Activated CD4-positive, alpha-beta T cell treated with anti-CD3 and anti-CD28 coated beads for 24 hours (primary cell): Measurements from ENCODE around the gene LTC4S.
"Not testable (repeated sequence)": the region's sequence is repeated elsewhere in the genome, so short reads cannot be mapped to it uniquely, and the experiment has no call there.

Experiments used
- DNase-seq, 2 donors: peaks; one replicate each; pipeline ENCODE4 v3.0.0-alpha.2; 2020; ENCODE audit warnings: low read depth in 2 of 2

Gene LTC4S

GRCh38 chr5:179769271-179769670 is 24.5 kb upstream of the LTC4S start:
- no peak for DNase-seq

DNA sequence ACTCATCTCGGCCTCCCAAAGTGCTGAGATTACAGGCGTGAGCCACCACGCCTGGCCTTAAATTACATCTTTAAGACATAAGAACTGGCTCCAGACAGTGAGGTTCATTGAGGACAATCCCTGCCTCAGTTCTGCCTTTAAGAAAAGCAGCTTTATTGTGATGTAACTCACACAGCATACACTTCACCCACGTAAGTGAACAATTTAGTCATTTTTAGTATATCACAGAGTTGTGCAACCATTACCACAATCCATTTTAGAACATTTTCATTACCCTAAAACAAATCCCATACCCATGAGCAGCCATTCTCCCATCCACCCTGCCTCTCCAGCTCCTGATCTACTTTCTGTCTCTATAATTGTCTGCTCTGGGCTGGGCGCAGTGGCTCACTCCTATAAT is 24.0 kb upstream of the LTC4S start:
- no peak for DNase-seq

DNA sequence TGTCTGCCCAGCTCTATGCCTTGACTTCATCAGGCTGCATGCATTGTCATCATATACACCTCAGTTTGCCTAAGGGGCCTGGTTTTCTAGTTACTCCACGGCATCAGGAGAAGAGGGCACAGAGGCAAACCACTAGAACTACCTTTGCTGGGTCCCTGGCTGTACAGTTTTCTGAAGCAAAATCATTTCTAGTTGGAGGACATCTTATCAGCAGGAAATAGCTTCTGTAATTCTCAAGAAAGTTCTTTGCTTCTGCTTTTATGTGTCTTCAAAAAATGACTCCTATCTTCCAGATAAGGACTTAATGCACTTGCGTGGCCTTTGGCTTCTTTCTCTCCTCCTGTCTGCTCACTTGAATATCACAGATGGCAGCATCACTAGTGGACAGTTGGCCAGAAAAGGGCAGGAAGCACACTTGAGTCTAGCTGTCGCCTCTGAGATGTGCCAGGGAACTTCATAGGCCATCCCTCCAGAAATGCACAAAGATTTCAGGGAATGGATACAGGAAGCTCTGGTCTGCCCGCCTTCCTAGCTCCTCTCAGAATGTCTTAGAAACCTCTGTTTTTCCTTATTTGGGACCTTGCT is 22.4 kb upstream of the LTC4S start:
- DNase-seq: no peak

- no peak for DNase-seq
These were observed 21.4 kb upstream of the LTC4S start for GRCh38 chr5:179772351-179772750.

GRCh38 chr5:179773686-179774040 is 20.1 kb upstream of the LTC4S start:
- no peak for DNase-seq

DNA sequence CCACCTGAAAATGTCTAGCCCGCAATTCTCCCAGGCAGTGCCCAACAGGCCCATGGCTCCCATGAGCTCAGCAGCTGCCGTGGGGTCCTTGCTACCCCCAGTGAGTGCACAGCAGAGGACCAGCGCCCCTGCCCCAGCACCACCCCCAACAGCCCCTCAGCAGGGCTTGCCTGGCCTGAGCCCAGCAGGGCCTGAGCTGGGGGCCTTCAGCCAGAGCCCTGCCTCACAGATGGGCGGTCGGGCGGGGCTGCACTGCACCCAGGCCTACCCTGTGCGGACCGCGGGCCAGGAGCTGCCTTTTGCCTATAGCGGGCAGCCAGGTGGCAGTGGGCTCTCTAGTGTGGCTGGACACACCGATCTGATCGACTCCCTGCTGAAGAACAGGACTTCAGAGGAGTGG is 19.3 kb upstream of the LTC4S start:
- no peak for DNase-seq

- DNase-seq: no peak
These were observed 17.3 kb upstream of the LTC4S start for GRCh38 chr5:179776411-179776938.

DNA sequence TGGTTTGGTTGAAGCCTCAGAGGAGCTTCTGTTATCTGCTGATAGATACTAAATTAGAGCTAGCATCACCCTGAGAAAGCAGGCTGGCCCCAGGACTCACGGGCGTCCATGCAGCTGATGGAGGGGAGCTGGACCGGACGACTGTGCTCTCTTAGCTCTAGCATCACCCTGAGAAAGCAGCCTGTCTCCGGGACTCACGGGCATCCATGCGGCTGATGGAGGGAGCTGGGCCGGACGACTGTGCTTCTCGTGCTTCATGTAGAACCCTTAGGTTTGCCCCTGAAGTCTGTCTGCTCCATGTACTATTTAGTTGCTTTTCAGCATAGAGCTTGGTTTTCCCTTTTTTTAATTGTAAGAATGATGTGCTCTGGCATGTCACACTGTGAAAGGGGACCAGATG is 16.3 kb upstream of the LTC4S start:
- DNase-seq: no peak

DNA sequence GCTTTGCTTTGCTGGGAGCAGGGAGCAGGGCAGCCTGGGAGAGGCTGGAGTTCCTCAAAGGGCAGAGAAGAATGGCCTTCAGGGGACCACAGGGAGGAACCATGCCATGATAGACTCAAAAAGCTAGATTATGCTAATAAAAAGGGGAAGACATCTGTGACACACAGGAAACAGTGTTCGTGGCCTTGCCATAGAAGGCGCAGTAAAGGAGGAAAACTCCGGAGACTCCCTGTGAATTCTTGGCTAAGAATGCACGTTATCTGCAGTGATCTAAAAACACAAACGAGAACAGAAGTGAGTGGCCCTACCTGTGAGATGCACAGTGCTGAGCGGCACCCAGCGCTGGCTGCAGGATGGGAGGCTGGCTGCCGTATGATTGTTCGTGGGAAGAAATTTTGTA is 15.9 kb upstream of the LTC4S start:
- DNase-seq: no peak

DNA sequence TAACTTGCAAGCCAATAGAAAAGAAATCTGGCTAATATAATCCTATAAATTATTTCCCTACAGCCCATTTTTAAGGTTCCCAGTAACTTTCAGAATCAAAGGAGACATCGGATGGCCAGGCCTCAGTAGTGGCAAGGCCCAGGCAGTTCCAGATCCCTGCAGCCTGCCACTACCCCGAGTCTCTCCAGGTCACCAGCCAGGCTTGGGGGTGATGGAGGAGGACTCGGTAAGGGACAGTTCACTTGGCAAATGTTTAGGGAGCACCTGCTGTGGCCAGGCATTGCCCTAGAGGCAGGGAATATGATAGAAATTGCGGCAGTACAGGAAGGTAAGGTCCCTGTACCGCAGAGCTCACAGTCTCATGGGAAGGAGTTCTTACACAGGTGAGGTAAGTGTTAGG is 15.2 kb upstream of the LTC4S start:
- no peak for DNase-seq

DNA sequence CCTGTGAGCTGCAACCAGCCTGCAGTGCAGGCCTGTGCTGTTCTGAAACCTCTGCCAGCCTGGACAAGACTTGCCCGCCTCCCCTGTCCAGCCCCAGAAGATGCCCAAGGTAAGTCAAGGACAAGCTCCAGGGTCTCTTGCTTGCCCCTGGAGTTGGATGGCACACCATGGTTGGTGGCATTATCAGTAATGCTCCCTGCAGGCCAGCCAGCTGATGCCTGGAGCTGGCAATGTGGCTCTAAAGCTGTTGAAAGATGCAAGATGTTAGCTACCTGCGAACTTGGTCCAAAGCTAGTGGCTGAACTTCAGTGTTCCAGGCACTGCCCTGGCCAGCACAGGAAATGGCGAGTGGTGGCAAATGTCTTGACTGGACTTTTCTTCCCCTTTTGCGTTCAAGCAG is 14.0 kb upstream of the LTC4S start:
- DNase-seq: no peak

DNA sequence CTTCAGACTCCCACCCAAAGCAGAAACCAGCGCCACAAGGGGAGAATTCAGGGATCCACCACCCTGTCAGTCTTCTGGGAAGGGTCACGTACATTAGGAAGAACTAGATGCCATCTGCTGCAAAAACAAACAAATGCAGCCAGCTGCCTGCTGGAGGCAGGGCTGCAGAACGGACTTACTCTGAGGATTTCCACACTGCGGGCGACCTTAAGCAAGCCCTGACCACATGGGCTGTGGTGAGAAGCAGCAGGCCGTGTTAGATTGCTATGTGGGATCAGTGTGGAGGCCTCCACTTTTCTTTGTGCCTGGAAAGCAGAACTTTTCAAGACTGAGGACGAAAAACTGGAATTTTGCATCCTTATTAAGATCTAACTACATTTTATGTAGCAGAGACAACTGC is 13.4 kb upstream of the LTC4S start:
- DNase-seq: no peak

GRCh38 chr5:179781846-179782245 is 11.9 kb upstream of the LTC4S start:
- no peak for DNase-seq

DNA sequence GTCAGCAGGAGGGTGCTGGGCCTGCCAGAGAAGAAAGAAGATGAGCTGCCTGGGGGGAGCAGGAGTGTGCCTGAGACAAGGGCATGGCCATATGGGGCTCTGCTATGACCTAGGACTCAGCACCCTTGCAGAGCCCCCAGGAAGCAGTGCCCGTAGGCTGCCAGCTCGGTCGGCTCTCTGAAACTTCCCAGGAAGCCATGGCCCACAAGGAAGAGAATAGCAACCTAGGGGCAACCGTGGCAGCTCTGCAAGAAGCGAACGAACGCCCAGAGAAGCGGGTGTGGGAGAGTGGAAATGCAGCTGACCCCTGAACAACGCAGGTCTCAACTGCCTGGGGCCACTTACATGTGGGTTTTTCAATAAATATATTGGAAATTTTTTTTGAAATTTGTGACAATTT is 10.7 kb upstream of the LTC4S start:
- DNase-seq: no peak

- no peak for DNase-seq
These were observed 6.9 kb upstream of the LTC4S start for GRCh38 chr5:179786861-179787260.

- DNase-seq: no peak
These were observed 5.5 kb upstream of the LTC4S start for GRCh38 chr5:179788193-179788854.

DNA sequence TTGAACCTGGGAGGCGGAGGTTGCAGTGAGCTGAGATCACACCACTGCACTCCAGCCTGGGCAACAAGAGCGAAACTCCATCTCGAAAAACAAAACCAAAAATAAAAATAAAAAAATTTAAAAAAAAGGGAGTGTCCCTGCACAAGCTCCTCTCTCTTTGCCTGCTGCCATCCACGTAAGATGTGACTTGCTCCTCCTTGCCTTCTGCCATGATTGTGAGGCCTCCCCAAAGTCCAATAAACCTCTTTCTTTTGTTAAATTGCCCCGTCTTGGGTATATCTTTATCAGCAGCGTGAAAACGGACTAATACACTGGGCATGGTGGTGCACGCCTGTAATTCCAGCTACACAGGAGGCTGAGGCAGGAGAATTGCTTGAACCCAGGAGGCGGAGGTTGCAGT is 4.5 kb upstream of the LTC4S start:
- not testable (repeated sequence) for DNase-seq

- DNase-seq: no peak
These were observed 1.7 kb upstream of the LTC4S start for GRCh38 chr5:179791881-179792611.

- no peak for DNase-seq
These were observed 946 bp upstream of the LTC4S start for GRCh38 chr5:179792612-179793467.

GRCh38 chr5:179794171-179794570 is 385 bp downstream of the LTC4S start:
- DNase-seq: no peak

- no peak for DNase-seq
These were observed 789 bp downstream of the LTC4S start for GRCh38 chr5:179794575-179794974.
